Mesenchymal stem cell (in vitro differentiated cells and primary cell): ENCODE results near the gene ABCB11.

Experiments used
- DNase-seq: peaks from one replicate; pipeline ENCODE4 v3.0.0-alpha.2; 2013
- H2AFZ ChIP-seq: one replicate; pipeline ENCODE4 v1.6.1; 2013; ENCODE audit warnings: low read depth, mild to moderate bottlenecking, control low read depth, inconsistent platforms, low read length, moderate library complexity
- H2AK5ac ChIP-seq: 2 replicates; pipeline ENCODE4 v1.6.1; 2013; ENCODE audit warnings: low read length, moderate library complexity, mild to moderate bottlenecking, inconsistent platforms; ENCODE audit not compliant: severe bottlenecking
- H2BK120ac ChIP-seq: one replicate; pipeline ENCODE4 v1.6.1; 2013; ENCODE audit warnings: low read depth, mild to moderate bottlenecking, inconsistent platforms, low read length, moderate library complexity
- H2BK12ac ChIP-seq, 2 experiments: one replicate each; pipeline ENCODE4 v1.6.1; 2013; ENCODE audit warnings: inconsistent platforms in 2 of 2, low read length in 2 of 2, mild to moderate bottlenecking in 2 of 2, moderate library complexity in 2 of 2, control low read depth in 1 of 2
- H2BK15ac ChIP-seq: one replicate; pipeline ENCODE4 v1.6.1; 2013; ENCODE audit warnings: mild to moderate bottlenecking, low read depth, inconsistent platforms; ENCODE audit not compliant: poor library complexity, severe bottlenecking
- H2BK5ac ChIP-seq: 2 replicates; pipeline ENCODE4 v1.6.1; 2013; ENCODE audit warnings: low read depth, mild to moderate bottlenecking, low read length, control low read depth, inconsistent platforms; ENCODE audit not compliant: poor library complexity, severe bottlenecking
- H3K14ac ChIP-seq, 2 experiments: one replicate each; pipeline ENCODE4 v1.6.1; 2013; ENCODE audit warnings: inconsistent platforms in 2 of 2, low read length in 2 of 2, control low read depth in 1 of 2, mild to moderate bottlenecking in 1 of 2, moderate library complexity in 1 of 2
- H3K18ac ChIP-seq, 2 experiments: one replicate each; pipeline ENCODE4 v1.6.1; 2013; ENCODE audit warnings: inconsistent platforms in 2 of 2, low read length in 2 of 2, control low read depth in 1 of 2, low read depth in 1 of 2, mild to moderate bottlenecking in 1 of 2
- H3K23ac ChIP-seq, 2 experiments: one replicate each; pipeline ENCODE4 v1.6.1; 2013; ENCODE audit warnings: inconsistent platforms in 2 of 2, low read length in 2 of 2, mild to moderate bottlenecking in 2 of 2, moderate library complexity in 2 of 2, control low read depth in 1 of 2
- H3K27ac ChIP-seq: 2 replicates; pipeline ENCODE4 v1.5.1; 2013; ENCODE audit warnings: mild to moderate bottlenecking, moderate library complexity, low read length, control low read depth, inconsistent platforms; ENCODE audit not compliant: poor library complexity, severe bottlenecking
- H3K27me3 ChIP-seq, 2 experiments: 2 replicates each; pipeline versions ENCODE4 v1.6.1 to v1.7.0; 2013; ENCODE audit warnings: low read length in 2 of 2, mild to moderate bottlenecking in 2 of 2, moderate library complexity in 2 of 2, control low read depth in 1 of 2, inconsistent platforms in 1 of 2; ENCODE audit not compliant: control insufficient read depth in 1 of 2, insufficient read depth in 1 of 2
- H3K36me3 ChIP-seq, 2 experiments: 2 replicates each; pipeline versions ENCODE4 v1.6.1 to v1.7.0; 2013; ENCODE audit warnings: low read length in 2 of 2, control low read depth in 1 of 2, inconsistent platforms in 1 of 2, low read depth in 1 of 2, mild to moderate bottlenecking in 1 of 2; ENCODE audit not compliant: insufficient read depth in 2 of 2, control insufficient read depth in 1 of 2
- H3K4ac ChIP-seq, 2 experiments: one replicate each; pipeline ENCODE4 v1.6.1; 2013; ENCODE audit warnings: inconsistent platforms in 2 of 2, low read length in 2 of 2, mild to moderate bottlenecking in 2 of 2, moderate library complexity in 2 of 2, control low read depth in 1 of 2, low read depth in 1 of 2
- H3K4me1 ChIP-seq: 2 replicates; pipeline ENCODE4 v1.6.1; 2013; ENCODE audit warnings: low read depth, low read length, control low read depth; ENCODE audit not compliant: control insufficient read depth, insufficient read depth
- H3K4me2 ChIP-seq: 2 replicates; pipeline ENCODE4 v1.6.1; 2013; ENCODE audit warnings: low read length, mild to moderate bottlenecking, inconsistent platforms; ENCODE audit not compliant: poor library complexity, severe bottlenecking
- H3K4me3 ChIP-seq, 2 experiments: 2 replicates each; pipeline versions ENCODE4 v1.5.1 to v1.7.0; 2013; ENCODE audit warnings: low read length in 2 of 2, mild to moderate bottlenecking in 2 of 2, control low read depth in 1 of 2, low read depth in 1 of 2; ENCODE audit not compliant: insufficient read depth in 1 of 2
- H3K79me1 ChIP-seq: replicated peaks from 2 replicates; pipeline ENCODE4 v1.6.1; 2013; ENCODE audit warnings: mild to moderate bottlenecking, control low read depth, low read length, inconsistent platforms; ENCODE audit not compliant: poor library complexity, severe bottlenecking
- H3K9ac ChIP-seq: 2 replicates; pipeline ENCODE4 v1.7.0; 2013; ENCODE audit warnings: mild to moderate bottlenecking, low read length, moderate library complexity
- H3K9me3 ChIP-seq: 2 replicates; pipeline ENCODE4 v1.7.0; 2013; ENCODE audit warnings: mild to moderate bottlenecking, low read length; ENCODE audit not compliant: control insufficient read depth
- H4K8ac ChIP-seq: one replicate; pipeline ENCODE4 v1.6.1; 2013; ENCODE audit warnings: inconsistent platforms, mild to moderate bottlenecking, low read length, moderate library complexity
- H4K91ac ChIP-seq: one replicate; pipeline ENCODE4 v1.6.1; 2013; ENCODE audit warnings: mild to moderate bottlenecking, low read length, inconsistent platforms
- WGBS: methylation state at CpG from one replicate; pipeline ENCODE4 v1.1.7; 2013; ENCODE audit warnings: mixed read lengths; 5-methylcytosine and 5-hydroxymethylcytosine counted together

Gene ABCB11

GRCh38 chr2:168981651-168982050 lies 49.5 kb downstream of the ABCB11 start:
- no peak overlapping the region for H3K27ac ChIP-seq
- no peak overlapping the region for H3K9ac ChIP-seq
- no peaks in the 10 kb centered on the region for H3K27me3 ChIP-seq
- no peak overlapping the region for H3K14ac ChIP-seq
- H2BK120ac ChIP-seq: no peak overlapping the region
- no peaks in the 10 kb centered on the region for H3K79me1 ChIP-seq
- H4K91ac ChIP-seq: no peak overlapping the region
- no peaks in the 10 kb centered on the region for H3K9me3 ChIP-seq
- H3K23ac ChIP-seq: no peak overlapping the region
- 94% methylated on average over 3 of the region's 3 CpGs for WGBS
- H2BK5ac ChIP-seq: no peak overlapping the region
- H3K4me3 ChIP-seq: no peak overlapping the region
- H2AFZ ChIP-seq: no peak overlapping the region
- no peak overlapping the region for H2BK12ac ChIP-seq
- no peak overlapping the region for H3K4me2 ChIP-seq
- DNase-seq: no peak
- no peak overlapping the region for H4K8ac ChIP-seq
- no peak overlapping the region for H2AK5ac ChIP-seq
- H3K4ac ChIP-seq: no peak overlapping the region
- H3K36me3 ChIP-seq: no peaks in the 10 kb centered on the region
- peaks cover 2% of the 10 kb centered on the region for H3K4me1 ChIP-seq
- no peak overlapping the region for H3K18ac ChIP-seq
- H2BK15ac ChIP-seq: no peak overlapping the region

- H3K27me3 ChIP-seq: no peaks in the 10 kb centered on the region
- no peak overlapping the region for H3K4ac ChIP-seq
- no peak overlapping the region for H3K9ac ChIP-seq
- WGBS: 96% methylated on average over 6 of the region's 6 CpGs
- H3K79me1 ChIP-seq: no peaks in the 10 kb centered on the region
- no peak overlapping the region for H3K4me2 ChIP-seq
- no peak overlapping the region for H2BK5ac ChIP-seq
- H2BK12ac ChIP-seq: no peak overlapping the region
- no peak overlapping the region for H2AFZ ChIP-seq
- H3K4me3 ChIP-seq: no peak overlapping the region
- peaks cover 2% of the 10 kb centered on the region for H3K4me1 ChIP-seq
- H2AK5ac ChIP-seq: no peak overlapping the region
- H4K8ac ChIP-seq: no peak overlapping the region
- H2BK15ac ChIP-seq: no peak overlapping the region
- no peak overlapping the region for H3K27ac ChIP-seq
- DNase-seq: no peak
- H2BK120ac ChIP-seq: no peak overlapping the region
- no peaks in the 10 kb centered on the region for H3K36me3 ChIP-seq
- no peak overlapping the region for H3K23ac ChIP-seq
- H3K14ac ChIP-seq: no peak overlapping the region
- H3K9me3 ChIP-seq: no peaks in the 10 kb centered on the region
- no peak overlapping the region for H3K18ac ChIP-seq
- no peak overlapping the region for H4K91ac ChIP-seq
Observed at GRCh38 chr2:168978461-168978861, 52.7 kb downstream of the ABCB11 start.

GRCh38 chr2:168977608-168978007 lies 53.5 kb downstream of the ABCB11 start:
- no peak overlapping the region for H3K4me2 ChIP-seq
- no peak overlapping the region for H3K4me3 ChIP-seq
- H3K23ac ChIP-seq: no peak overlapping the region
- H3K9me3 ChIP-seq: no peaks in the 10 kb centered on the region
- no peak overlapping the region for H2BK12ac ChIP-seq
- H2BK15ac ChIP-seq: no peak overlapping the region
- no peak for DNase-seq
- H2BK5ac ChIP-seq: no peak overlapping the region
- no peak overlapping the region for H3K27ac ChIP-seq
- 90% methylated on average over 2 of the region's 4 CpGs for whole genome bisulfite sequencing
- H3K14ac ChIP-seq: no peak overlapping the region
- H3K27me3 ChIP-seq: no peaks in the 10 kb centered on the region
- H2AK5ac ChIP-seq: no peak overlapping the region
- no peaks in the 10 kb centered on the region for H3K79me1 ChIP-seq
- no peak overlapping the region for H2BK120ac ChIP-seq
- H4K91ac ChIP-seq: no peak overlapping the region
- no peak overlapping the region for H3K18ac ChIP-seq
- H3K4me1 ChIP-seq: peaks cover 2% of the 10 kb centered on the region
- no peaks in the 10 kb centered on the region for H3K36me3 ChIP-seq
- no peak overlapping the region for H4K8ac ChIP-seq
- no peak overlapping the region for H3K4ac ChIP-seq
- H2AFZ ChIP-seq: no peak overlapping the region
- no peak overlapping the region for H3K9ac ChIP-seq

- H3K9me3 ChIP-seq: no peaks in the 10 kb centered on the region
- no peak overlapping the region for H2AK5ac ChIP-seq
- H3K4me2 ChIP-seq: no peak overlapping the region
- 70% methylated on average over 4 of the region's 6 CpGs for WGBS
- no peak overlapping the region for H3K23ac ChIP-seq
- no peak overlapping the region for H2BK12ac ChIP-seq
- H4K91ac ChIP-seq: no peak overlapping the region
- H2BK5ac ChIP-seq: no peak overlapping the region
- H2BK15ac ChIP-seq: no peak overlapping the region
- no peaks in the 10 kb centered on the region for H3K27me3 ChIP-seq
- no peak for DNase-seq
- H3K9ac ChIP-seq: no peak overlapping the region
- no peaks in the 10 kb centered on the region for H3K36me3 ChIP-seq
- no peak overlapping the region for H2BK120ac ChIP-seq
- H3K4ac ChIP-seq: no peak overlapping the region
- H3K4me3 ChIP-seq: no peak overlapping the region
- no peak overlapping the region for H4K8ac ChIP-seq
- H3K79me1 ChIP-seq: no peaks in the 10 kb centered on the region
- peaks cover 2% of the 10 kb centered on the region for H3K4me1 ChIP-seq
- H3K14ac ChIP-seq: no peak overlapping the region
- H3K18ac ChIP-seq: no peak overlapping the region
- H2AFZ ChIP-seq: no peak overlapping the region
- H3K27ac ChIP-seq: no peak overlapping the region
Observed at GRCh38 chr2:168976034-168976654, 55.0 kb downstream of the ABCB11 start.
